Keratinocyte (primary cell): ENCODE data around the gene PCNX1. TPM values are rescaled to one million over a fixed set of nuclear protein-coding genes. Genes with fewer than 3 reads are reported as not detected.

Source experiments
- DNase-seq: peaks from one replicate; pipeline ENCODE4 v3.0.0-alpha.2; 2011; ENCODE audit warnings: low read depth, missing footprints, low spot score
- FAIRE-seq: peaks from 2 replicates; lab custom pipeline; 2011; peaks lifted over from hg19 to GRCh38; lab: Jason Lieb, UNC
- H2AFZ ChIP-seq: 2 replicates; pipeline ENCODE4 v1.6.0; 2012; ENCODE audit warnings: low read length, control low read depth, inconsistent platforms; ENCODE audit not compliant: control insufficient read depth
- H3K27ac ChIP-seq: 2 replicates; pipeline ENCODE4 v1.5.1; 2011; ENCODE audit warnings: low read length; ENCODE audit not compliant: control insufficient read depth, insufficient read depth
- H3K27me3 ChIP-seq: 3 replicates; pipeline ENCODE4 v1.6.0; 2011; ENCODE audit warnings: low read length; ENCODE audit not compliant: control insufficient read depth, insufficient read depth; ENCODE audit errors: extremely low read depth
- H3K36me3 ChIP-seq, 2 experiments: 2 replicates in 1 of 2; 3 replicates in 1 of 2; pipeline ENCODE4 v1.5.1; 2011; ENCODE audit warnings: low read length in 2 of 2, mild to moderate bottlenecking in 1 of 2; ENCODE audit not compliant: control insufficient read depth in 2 of 2, insufficient read depth in 2 of 2; ENCODE audit errors: extremely low read depth in 1 of 2
- H3K4me1 ChIP-seq: 3 replicates; pipeline ENCODE4 v1.5.1; 2011; ENCODE audit warnings: low read length; ENCODE audit not compliant: control insufficient read depth, insufficient read depth; ENCODE audit errors: extremely low read depth
- H3K4me2 ChIP-seq: 3 replicates; pipeline ENCODE4 v1.6.0; 2011; ENCODE audit warnings: low read depth, low read length; ENCODE audit not compliant: control insufficient read depth, insufficient read depth; ENCODE audit errors: extremely low read depth
- H3K4me3 ChIP-seq, 3 experiments: fragments of 200-600 bp in 1 of 3; sonication (generic) in 1 of 3; 2 replicates in 2 of 3; 3 replicates in 1 of 3; pipeline ENCODE4 v1.5.1; 2011 to 2016; ENCODE audit warnings: low read length in 3 of 3, mild to moderate bottlenecking in 3 of 3, control low read depth in 2 of 3, inconsistent platforms in 1 of 3, low read depth in 1 of 3, mixed read lengths in 1 of 3, mixed run types in 1 of 3, moderate library complexity in 1 of 3; ENCODE audit not compliant: control insufficient read depth in 2 of 3, insufficient read depth in 2 of 3; ENCODE audit errors: extremely low read depth in 1 of 3
- H3K79me2 ChIP-seq: 2 replicates; pipeline ENCODE4 v1.6.0; 2012; ENCODE audit warnings: low read length; ENCODE audit not compliant: control insufficient read depth, insufficient read depth
- H3K9ac ChIP-seq: 3 replicates; pipeline ENCODE4 v1.6.0; 2011; ENCODE audit warnings: low read length; ENCODE audit not compliant: control insufficient read depth, insufficient read depth; ENCODE audit errors: extremely low read depth
- H3K9me1 ChIP-seq: 3 replicates; pipeline ENCODE4 v1.6.0; 2011; ENCODE audit warnings: low read length; ENCODE audit not compliant: control insufficient read depth, insufficient read depth; ENCODE audit errors: extremely low read depth
- H3K9me3 ChIP-seq: 2 replicates; pipeline ENCODE4 v1.5.1; 2012; ENCODE audit warnings: low read depth, low read length; ENCODE audit not compliant: control insufficient read depth
- H4K20me1 ChIP-seq: 3 replicates; pipeline ENCODE4 v1.6.0; 2011; ENCODE audit warnings: low read length; ENCODE audit not compliant: control insufficient read depth, insufficient read depth; ENCODE audit errors: extremely low read depth
- EZH2 ChIP-seq: IDR thresholded peaks from one replicate; pipeline ENCODE4 v1.6.1; 2012; ENCODE audit warnings: inconsistent platforms, mild to moderate bottlenecking, low read length, moderate library complexity
- dilution Hi-C: fragments of 300-500 bp; cut with MboI; formaldehyde crosslinking; loops from one replicate; pipeline ENCODE4 v1.7.0; 2020; ENCODE audit warnings: low sequenced_read_pairs; ENCODE audit not compliant: extremely low pct_ligation_motif_present
- polyA plus RNA-seq, 5 experiments: library from polyadenylated mRNA; depleted of rRNA in 3 of 5; stranded (reverse) in 3 of 5; stranded (forward) in 1 of 5; unstranded in 1 of 5; fragments of >200 nt; gene quantifications; 1 replicate in 1 of 5; 2 replicates in 3 of 5; 3 replicates in 1 of 5; pipeline versions ENCODE4 v1.2.1 to v1.2.3, GENCODE V29; 2011 to 2012; ENCODE audit warnings: missing spikeins in 2 of 5, low read depth in 1 of 5, low replicate concordance in 1 of 5
- TF ChIP-seq, protein P1 (sequence below), 3 experiments: IDR thresholded peaks in 1 of 3; conservative IDR thresholded peaks in 1 of 3; optimal IDR thresholded peaks in 1 of 3; 2 replicates in 2 of 3; 3 replicates in 1 of 3; pipeline versions ENCODE3 to v1.5.1; 2011; ENCODE audit warnings: low read length in 3 of 3, mild to moderate bottlenecking in 3 of 3, moderate library complexity in 2 of 3, control low read depth in 1 of 3, inconsistent platforms in 1 of 3; ENCODE audit not compliant: insufficient read depth in 2 of 3; ENCODE audit errors: extremely low read depth in 1 of 3

PCNX1 gene
- polyA plus RNA-seq, 1 donor (not counting 4 experiments of a cell fraction or from before 2014, with no cell fraction given) = 39.8 TPM

- dilution Hi-C loops = no loop called here
- Histone ChIP-seq H3K9ac (no peak overlapping the region), H3K27me3 (no peaks in the 10 kb centered on the region), H3K4me1 (peaks cover 27% of the 10 kb centered on the region), H3K79me2 (no peaks in the 10 kb centered on the region), H3K27ac (no peak overlapping the region), H3K36me3 (no peaks in the 10 kb centered on the region), H2AFZ (no peak overlapping the region), H3K4me2 (no peak overlapping the region), H3K9me1 (no peaks in the 10 kb centered on the region), H4K20me1 (no peaks in the 10 kb centered on the region), H3K9me3 (no peaks in the 10 kb centered on the region), H3K4me3 (no peak overlapping the region)
- DNase-seq (no peak), FAIRE-seq (no peak)
- TF ChIP-seq EZH2 = no peak
- TF ChIP-seq, protein P1, sequence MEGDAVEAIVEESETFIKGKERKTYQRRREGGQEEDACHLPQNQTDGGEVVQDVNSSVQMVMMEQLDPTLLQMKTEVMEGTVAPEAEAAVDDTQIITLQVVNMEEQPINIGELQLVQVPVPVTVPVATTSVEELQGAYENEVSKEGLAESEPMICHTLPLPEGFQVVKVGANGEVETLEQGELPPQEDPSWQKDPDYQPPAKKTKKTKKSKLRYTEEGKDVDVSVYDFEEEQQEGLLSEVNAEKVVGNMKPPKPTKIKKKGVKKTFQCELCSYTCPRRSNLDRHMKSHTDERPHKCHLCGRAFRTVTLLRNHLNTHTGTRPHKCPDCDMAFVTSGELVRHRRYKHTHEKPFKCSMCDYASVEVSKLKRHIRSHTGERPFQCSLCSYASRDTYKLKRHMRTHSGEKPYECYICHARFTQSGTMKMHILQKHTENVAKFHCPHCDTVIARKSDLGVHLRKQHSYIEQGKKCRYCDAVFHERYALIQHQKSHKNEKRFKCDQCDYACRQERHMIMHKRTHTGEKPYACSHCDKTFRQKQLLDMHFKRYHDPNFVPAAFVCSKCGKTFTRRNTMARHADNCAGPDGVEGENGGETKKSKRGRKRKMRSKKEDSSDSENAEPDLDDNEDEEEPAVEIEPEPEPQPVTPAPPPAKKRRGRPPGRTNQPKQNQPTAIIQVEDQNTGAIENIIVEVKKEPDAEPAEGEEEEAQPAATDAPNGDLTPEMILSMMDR (optimal IDR thresholded peaks at IDR 0.05 in 1 of 3, IDR thresholded peaks at IDR 0.05 in 1 of 3, conservative IDR thresholded peaks at IDR 0.05 in 1 of 3; ENCODE audit: extremely low read depth in 1 of 3, insufficient read depth in 2 of 3, low read length in 3 of 3) = no peak
Observed at GRCh38 chr14:70891737-70892136, 15.5 kb upstream of the PCNX1 start.

DNA sequence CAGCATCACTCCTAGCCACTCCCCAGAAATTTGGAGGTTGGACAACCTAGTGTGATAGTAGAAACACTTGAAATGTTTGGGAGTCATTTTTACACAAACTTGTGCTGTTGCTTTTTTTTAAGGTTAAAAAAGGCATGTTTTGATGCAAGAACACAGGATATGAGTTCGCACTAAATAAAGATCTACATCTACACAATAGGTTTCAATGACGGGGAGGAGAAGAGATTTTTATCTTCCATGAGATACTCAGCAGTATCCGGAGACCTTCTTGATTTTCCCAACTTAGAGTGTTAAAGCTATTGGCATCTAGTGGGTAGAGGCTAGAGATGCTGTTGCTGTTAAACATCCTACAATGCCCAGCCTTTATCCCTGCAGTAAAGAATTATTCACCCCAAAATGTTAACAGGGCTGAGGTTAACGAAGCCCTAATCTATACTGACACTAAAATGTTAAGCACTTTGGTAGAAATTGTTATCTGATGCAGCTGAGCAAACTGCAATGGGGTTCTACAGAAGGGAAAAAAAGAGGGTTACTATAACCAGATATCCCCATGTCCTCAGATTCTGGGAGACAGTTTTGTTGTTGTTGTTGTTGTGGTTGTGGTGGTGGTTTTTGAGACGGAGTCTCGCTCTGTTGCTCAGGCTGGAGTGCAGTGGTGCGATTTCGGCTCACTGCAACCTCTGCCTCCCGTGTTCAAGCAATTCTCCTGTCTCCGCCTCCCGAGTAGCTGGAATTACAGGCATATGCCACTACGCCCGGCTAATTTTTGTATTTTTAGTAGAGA is 14.0 kb upstream of the PCNX1 start:
- Histone ChIP-seq H3K9me3 (no peaks in the 10 kb centered on the region), H3K27ac (no peak overlapping the region), H3K4me3 (no peak overlapping the region), H3K4me2 (no peak overlapping the region), H4K20me1 (no peaks in the 10 kb centered on the region), H3K9ac (no peak overlapping the region), H3K36me3 (no peaks in the 10 kb centered on the region), H3K4me1 (peaks cover 19% of the 10 kb centered on the region), H3K79me2 (no peaks in the 10 kb centered on the region), H2AFZ (no peak overlapping the region), H3K9me1 (no peaks in the 10 kb centered on the region), H3K27me3 (no peaks in the 10 kb centered on the region)
- no peak for DNase-seq
- TF ChIP-seq, protein P1 (optimal IDR thresholded peaks at IDR 0.05 in 1 of 3, IDR thresholded peaks at IDR 0.05 in 1 of 3, conservative IDR thresholded peaks at IDR 0.05 in 1 of 3; ENCODE audit: extremely low read depth in 1 of 3, insufficient read depth in 2 of 3, low read length in 3 of 3) = no peak
- no peak for TF ChIP-seq EZH2
- no peak for FAIRE-seq
- dilution Hi-C loops = no loop called here
